Mesothelial cell of epicardium (in vitro differentiated cells): ENCODE data around the gene BLCAP. TPM values are rescaled to one million over a fixed set of nuclear protein-coding genes. Genes with fewer than 3 reads are reported as not detected.

Experiments used
- DNase-seq, 2 experiments: peaks; one replicate each; pipeline ENCODE4 v3.0.0; 2021; ENCODE audit warnings: low spot score in 2 of 2; ENCODE audit not compliant: unreplicated experiment in 2 of 2
- H3K27ac Mint-ChIP-seq: 2 replicates; pipeline ENCODE4 v1.8.0; 2021; ENCODE audit warnings: mixed read lengths
- H3K27me3 Mint-ChIP-seq: 2 replicates; pipeline ENCODE4 v1.8.0; 2021; ENCODE audit warnings: low read depth, mixed read lengths
- H3K36me3 Mint-ChIP-seq: 2 replicates; pipeline ENCODE4 v1.8.0; 2021; ENCODE audit warnings: mixed read lengths
- H3K4me1 Mint-ChIP-seq: 2 replicates; pipeline ENCODE4 v1.8.0; 2021; ENCODE audit warnings: mixed read lengths
- H3K4me3 Mint-ChIP-seq: 2 replicates; pipeline ENCODE4 v1.8.0; 2021; ENCODE audit warnings: mild to moderate bottlenecking, moderate library complexity, mixed read lengths
- H3K9me3 Mint-ChIP-seq: 2 replicates; pipeline ENCODE4 v1.8.0; 2021; ENCODE audit warnings: mixed read lengths
- total RNA-seq: library from RNA; stranded (reverse); gene quantifications from 3 replicates; pipeline ENCODE4 v1.2.1, GENCODE V29; 2021
- TF ChIP-seq, protein P1 (sequence below): fragments of 200-600 bp; sonication (generic); IDR thresholded peaks from one replicate; pipeline ENCODE4 v1.5.0; 2021; ENCODE audit warnings: antibody characterized with exemption; ENCODE audit not compliant: unreplicated experiment

BLCAP gene
- total RNA-seq, 1 donor from 2014 or later, result 76.2 TPM

DNA sequence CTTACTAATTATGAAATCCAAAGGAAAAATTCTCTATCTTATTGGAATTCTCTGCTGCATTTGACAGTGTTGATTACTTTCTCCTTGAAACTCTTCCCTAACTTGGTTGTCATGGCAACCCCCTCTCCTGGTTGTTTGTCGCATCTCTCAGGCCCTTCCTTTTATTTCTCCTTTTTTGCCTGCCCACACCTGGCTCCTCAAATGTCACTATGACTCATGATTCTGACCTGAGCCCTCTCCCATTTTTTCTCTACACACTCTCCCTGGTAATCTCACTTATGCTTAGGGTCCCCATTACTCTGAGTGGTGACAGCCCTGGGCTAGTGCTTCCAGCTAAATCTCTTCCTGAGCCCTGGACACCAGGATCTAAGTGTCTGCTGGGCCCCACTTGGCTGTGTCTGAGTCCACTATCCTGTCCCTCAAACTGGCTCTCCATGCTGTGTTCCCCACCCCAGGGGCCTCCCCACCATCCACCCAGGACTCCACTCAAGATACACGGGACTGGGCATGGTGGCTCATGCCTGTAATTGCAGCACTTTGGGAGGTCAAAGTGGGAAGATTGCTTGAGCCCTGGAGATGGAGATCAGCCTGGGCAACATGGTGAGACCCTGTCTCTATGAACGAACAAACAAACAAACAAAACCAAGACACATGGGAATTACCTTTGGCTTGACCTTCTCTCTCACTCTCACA lies 23.1 kb downstream of the BLCAP start:
- DNase-seq, result no peak
- Mint-ChIP-seq H3K27me3 (no peaks in the 10 kb centered on the region), H3K4me1 (peaks cover 2% of the 10 kb centered on the region), H3K4me3 (no peak overlapping the region), H3K36me3 (no peaks in the 10 kb centered on the region), H3K27ac (no peak overlapping the region), H3K9me3 (no peaks in the 10 kb centered on the region)
- TF ChIP-seq, protein P1, sequence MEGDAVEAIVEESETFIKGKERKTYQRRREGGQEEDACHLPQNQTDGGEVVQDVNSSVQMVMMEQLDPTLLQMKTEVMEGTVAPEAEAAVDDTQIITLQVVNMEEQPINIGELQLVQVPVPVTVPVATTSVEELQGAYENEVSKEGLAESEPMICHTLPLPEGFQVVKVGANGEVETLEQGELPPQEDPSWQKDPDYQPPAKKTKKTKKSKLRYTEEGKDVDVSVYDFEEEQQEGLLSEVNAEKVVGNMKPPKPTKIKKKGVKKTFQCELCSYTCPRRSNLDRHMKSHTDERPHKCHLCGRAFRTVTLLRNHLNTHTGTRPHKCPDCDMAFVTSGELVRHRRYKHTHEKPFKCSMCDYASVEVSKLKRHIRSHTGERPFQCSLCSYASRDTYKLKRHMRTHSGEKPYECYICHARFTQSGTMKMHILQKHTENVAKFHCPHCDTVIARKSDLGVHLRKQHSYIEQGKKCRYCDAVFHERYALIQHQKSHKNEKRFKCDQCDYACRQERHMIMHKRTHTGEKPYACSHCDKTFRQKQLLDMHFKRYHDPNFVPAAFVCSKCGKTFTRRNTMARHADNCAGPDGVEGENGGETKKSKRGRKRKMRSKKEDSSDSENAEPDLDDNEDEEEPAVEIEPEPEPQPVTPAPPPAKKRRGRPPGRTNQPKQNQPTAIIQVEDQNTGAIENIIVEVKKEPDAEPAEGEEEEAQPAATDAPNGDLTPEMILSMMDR, result no peak

DNA sequence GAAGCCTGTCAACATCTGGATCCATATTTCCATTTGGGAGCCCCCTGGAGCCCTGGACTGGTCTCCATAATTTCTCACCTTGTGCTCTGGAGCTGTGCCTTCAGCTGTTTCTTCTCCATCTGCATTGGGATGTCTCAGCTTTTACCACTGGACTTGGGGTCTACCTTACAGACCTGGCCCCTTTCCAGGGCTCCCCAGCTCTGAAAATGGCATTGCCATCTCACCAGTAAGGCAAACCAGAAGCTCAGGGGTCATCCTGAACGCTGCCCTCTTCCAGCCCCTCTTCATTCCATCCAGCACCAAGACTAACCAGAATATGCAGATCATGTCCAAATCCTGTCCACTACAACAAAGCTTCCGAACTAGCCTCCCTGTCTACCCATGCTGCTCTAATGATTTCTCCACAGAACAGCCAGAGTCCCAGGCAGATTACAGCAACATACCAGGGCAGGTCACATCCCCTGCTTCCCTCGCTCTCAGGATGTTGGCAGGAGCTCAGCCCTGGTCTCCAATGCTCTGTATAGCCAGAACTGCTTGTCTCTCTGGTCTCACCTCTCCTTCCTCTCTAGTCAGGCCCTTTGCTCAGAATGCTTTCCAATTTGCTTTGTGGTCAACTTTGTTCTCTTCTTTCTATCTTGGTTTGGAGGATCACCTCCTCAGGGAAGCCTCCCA lies 24.3 kb downstream of the BLCAP start:
- H3K9me3 Mint-ChIP-seq, result no peaks in the 10 kb centered on the region
- H3K27ac Mint-ChIP-seq, result no peak overlapping the region
- H3K4me1 Mint-ChIP-seq, result peaks cover 2% of the 10 kb centered on the region
- no peaks in the 10 kb centered on the region for H3K36me3 Mint-ChIP-seq
- H3K27me3 Mint-ChIP-seq, result no peaks in the 10 kb centered on the region
- no peak overlapping the region for H3K4me3 Mint-ChIP-seq
- no peak for DNase-seq
- TF ChIP-seq, protein P1, result no peak

DNA sequence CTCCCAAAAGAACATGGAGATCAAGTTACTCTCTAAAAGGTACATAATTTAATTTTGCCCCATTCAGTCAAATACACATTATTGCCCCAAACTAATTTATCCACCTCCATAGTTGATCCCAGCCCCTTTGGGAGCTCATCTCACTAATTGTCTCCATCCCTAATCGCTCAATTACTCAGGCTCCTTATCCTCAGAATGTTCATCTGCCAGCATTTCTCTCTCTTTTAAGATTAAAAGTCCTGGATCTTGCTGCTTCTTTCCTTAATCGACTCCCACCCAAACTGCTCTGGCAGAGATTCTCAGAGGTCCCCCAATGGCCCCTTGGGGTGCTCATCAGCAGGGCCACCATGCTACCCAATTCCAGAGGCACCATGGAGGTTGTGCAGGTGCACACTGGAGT lies 25.0 kb downstream of the BLCAP start:
- TF ChIP-seq, protein P1, result no peak
- no peaks in the 10 kb centered on the region for H3K9me3 Mint-ChIP-seq

DNA sequence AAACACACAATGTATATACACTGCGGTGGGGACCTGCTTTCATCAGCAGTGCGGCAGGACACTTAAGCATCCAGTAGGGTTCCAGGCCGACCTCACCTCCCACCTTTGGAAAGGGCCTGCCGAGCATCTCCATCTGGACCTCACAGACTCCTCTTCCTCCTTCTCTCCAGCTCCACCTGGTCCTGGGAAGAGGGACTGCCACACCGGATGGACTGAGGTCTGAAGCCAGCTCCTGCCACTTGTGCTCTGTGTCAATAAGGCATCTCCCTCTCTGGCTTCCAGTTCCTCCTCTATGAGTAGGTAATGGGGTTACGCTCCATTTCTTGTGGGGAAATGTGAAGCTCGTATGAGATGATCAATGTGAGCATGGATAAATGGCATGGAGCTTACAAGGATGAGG lies 25.7 kb downstream of the BLCAP start:
- Mint-ChIP-seq H3K4me3 (no peak overlapping the region), H3K36me3 (no peaks in the 10 kb centered on the region), H3K9me3 (no peaks in the 10 kb centered on the region), H3K27me3 (no peaks in the 10 kb centered on the region), H3K4me1 (peaks cover 2% of the 10 kb centered on the region), H3K27ac (no peak overlapping the region)
- TF ChIP-seq, protein P1, result no peak
- DNase-seq, result no peak

More for the DNA sequence above, 25.0 kb downstream of the BLCAP start:
- DNase-seq, result no peak
- Mint-ChIP-seq H3K4me3 (no peak overlapping the region), H3K27ac (no peak overlapping the region), H3K4me1 (peaks cover 2% of the 10 kb centered on the region), H3K27me3 (no peaks in the 10 kb centered on the region), H3K36me3 (no peaks in the 10 kb centered on the region)

DNA sequence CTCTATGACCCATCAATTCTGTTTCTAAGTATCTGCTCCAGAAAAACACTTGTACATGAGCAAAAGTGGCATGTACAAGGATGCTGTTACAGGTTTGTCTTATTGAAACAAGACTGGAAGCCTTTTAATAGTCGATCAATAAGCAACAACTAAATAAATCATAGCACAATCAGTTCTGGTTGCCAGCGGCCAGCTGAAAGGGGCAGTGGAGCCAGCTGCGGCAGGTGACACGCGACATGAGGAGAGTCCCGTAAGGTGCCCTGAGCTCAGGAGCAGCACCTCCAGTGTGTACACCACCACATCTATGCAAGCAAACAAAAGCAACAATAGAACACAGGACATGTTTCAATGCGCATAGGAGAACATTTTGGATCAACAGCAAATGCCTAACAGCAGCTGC lies 27.4 kb downstream of the BLCAP start:
- Mint-ChIP-seq H3K27ac (no peak overlapping the region), H3K9me3 (no peaks in the 10 kb centered on the region), H3K27me3 (no peaks in the 10 kb centered on the region), H3K4me3 (no peak overlapping the region), H3K4me1 (no peaks in the 10 kb centered on the region), H3K36me3 (no peaks in the 10 kb centered on the region)
- TF ChIP-seq, protein P1, result no peak
- no peak for DNase-seq
